Measurements from ENCODE around the gene MPZL3.

DNA sequence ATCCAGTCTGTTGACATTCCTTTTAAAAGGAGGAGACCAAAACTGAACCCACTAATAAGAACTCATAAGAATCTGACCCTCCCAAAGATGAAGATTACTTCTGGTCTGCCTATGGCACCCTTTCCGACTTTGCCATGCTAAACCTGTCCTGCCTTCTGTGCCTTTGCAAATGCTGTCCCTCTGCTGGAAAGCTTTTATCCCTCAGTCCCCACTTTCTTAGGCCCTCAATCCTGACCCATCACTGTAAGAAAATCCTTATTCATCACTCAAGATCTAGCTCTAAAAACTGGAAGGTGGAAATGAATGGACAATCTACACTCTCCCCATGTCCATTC lies 10.4 kb downstream of the MPZL3 start:
- TF ChIP-seq, protein P1, sequence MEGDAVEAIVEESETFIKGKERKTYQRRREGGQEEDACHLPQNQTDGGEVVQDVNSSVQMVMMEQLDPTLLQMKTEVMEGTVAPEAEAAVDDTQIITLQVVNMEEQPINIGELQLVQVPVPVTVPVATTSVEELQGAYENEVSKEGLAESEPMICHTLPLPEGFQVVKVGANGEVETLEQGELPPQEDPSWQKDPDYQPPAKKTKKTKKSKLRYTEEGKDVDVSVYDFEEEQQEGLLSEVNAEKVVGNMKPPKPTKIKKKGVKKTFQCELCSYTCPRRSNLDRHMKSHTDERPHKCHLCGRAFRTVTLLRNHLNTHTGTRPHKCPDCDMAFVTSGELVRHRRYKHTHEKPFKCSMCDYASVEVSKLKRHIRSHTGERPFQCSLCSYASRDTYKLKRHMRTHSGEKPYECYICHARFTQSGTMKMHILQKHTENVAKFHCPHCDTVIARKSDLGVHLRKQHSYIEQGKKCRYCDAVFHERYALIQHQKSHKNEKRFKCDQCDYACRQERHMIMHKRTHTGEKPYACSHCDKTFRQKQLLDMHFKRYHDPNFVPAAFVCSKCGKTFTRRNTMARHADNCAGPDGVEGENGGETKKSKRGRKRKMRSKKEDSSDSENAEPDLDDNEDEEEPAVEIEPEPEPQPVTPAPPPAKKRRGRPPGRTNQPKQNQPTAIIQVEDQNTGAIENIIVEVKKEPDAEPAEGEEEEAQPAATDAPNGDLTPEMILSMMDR (IDR thresholded peaks at IDR 0.05; ENCODE audit: low read depth, low read length): no peak
- TF ChIP-seq EZH2phosphoT487 (IDR thresholded peaks at IDR 0.05; ENCODE audit: low read depth): no peak

All from OCI-LY3 (cell line).